Lower leg skin (tissue), 3 donors: ENCODE results near the gene AGGF1.

Experiments used
- POLR2A ChIP-seq, 2 donors: fragments of 450-650 bp; IDR thresholded peaks; one replicate each; pipeline ENCODE4 v1.6.1; 2016 to 2017; ENCODE audit warnings: antibody characterized with exemption in 2 of 2, mild to moderate bottlenecking in 1 of 2, moderate library complexity in 1 of 2
- TF ChIP-seq, protein P1 (sequence below), 3 donors: fragments of 450-650 bp; IDR thresholded peaks; one replicate each; pipeline ENCODE4 v1.5.1; 2016; ENCODE audit warnings: antibody characterized with exemption in 3 of 3, mild to moderate bottlenecking in 3 of 3, moderate library complexity in 2 of 3

DNA sequence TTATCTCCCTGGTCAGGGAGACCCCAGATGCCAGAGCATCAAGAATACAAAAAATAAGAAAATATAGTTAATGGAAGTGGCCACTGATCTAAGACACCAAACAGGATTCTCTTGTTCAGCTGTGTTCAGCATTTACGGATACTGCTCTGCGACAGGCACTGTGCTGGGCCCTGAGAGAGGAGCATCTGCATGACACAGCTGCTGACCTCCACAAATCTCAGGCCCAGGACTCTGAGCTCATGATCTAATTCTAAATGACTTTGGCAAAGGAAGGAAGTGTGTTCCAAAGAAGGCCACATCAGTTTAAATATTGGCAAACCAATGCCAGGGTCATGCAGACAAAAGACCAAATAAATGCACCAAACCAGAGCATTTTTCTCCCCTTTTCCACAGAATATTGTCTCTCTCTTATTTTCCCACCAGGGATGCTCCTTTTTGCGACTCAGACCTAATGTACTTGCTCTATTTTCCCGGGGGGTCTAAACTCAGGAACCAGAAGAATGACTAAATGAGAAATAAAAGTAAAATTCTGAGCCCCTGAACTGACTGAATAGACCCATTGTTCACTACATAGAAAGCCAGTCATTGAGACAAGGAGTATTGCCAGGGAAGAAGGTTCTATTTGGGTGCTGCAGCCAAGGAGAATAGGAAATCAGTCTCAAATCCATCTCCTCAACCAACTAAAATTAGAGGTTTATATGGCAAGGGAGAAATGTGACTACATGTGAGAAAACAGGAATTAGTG, 1.4 kb upstream of the AGGF1 start:
- TF ChIP-seq, protein P1, sequence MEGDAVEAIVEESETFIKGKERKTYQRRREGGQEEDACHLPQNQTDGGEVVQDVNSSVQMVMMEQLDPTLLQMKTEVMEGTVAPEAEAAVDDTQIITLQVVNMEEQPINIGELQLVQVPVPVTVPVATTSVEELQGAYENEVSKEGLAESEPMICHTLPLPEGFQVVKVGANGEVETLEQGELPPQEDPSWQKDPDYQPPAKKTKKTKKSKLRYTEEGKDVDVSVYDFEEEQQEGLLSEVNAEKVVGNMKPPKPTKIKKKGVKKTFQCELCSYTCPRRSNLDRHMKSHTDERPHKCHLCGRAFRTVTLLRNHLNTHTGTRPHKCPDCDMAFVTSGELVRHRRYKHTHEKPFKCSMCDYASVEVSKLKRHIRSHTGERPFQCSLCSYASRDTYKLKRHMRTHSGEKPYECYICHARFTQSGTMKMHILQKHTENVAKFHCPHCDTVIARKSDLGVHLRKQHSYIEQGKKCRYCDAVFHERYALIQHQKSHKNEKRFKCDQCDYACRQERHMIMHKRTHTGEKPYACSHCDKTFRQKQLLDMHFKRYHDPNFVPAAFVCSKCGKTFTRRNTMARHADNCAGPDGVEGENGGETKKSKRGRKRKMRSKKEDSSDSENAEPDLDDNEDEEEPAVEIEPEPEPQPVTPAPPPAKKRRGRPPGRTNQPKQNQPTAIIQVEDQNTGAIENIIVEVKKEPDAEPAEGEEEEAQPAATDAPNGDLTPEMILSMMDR (IDR thresholded peaks at IDR 0.05): no peak
- no peak for TF ChIP-seq POLR2A (IDR thresholded peaks at IDR 0.05)
